Hepatocyte (in vitro differentiated cells): ENCODE measurements around the gene DBH.

Experiments
- CTCF ChIP-seq: fragments of 200-600 bp; sonication (generic); IDR thresholded peaks from 2 replicates; pipeline ENCODE4 v1.5.1; 2016; ENCODE audit warnings: antibody characterized with exemption, mild to moderate bottlenecking; ENCODE audit not compliant: poor library complexity
- EZH2 ChIP-seq: fragments of 200-600 bp; sonication (generic); IDR thresholded peaks from 2 replicates; pipeline ENCODE4 v1.6.1; 2016; ENCODE audit warnings: antibody characterized with exemption, mild to moderate bottlenecking, borderline replicate concordance
- EZH2phosphoT487 ChIP-seq: fragments of 200-600 bp; sonication (generic); IDR thresholded peaks from one replicate; pipeline ENCODE4 v1.6.1; 2018; ENCODE audit warnings: antibody characterized with exemption, mild to moderate bottlenecking, low read depth, moderate library complexity; ENCODE audit not compliant: unreplicated experiment, severe bottlenecking

DNA sequence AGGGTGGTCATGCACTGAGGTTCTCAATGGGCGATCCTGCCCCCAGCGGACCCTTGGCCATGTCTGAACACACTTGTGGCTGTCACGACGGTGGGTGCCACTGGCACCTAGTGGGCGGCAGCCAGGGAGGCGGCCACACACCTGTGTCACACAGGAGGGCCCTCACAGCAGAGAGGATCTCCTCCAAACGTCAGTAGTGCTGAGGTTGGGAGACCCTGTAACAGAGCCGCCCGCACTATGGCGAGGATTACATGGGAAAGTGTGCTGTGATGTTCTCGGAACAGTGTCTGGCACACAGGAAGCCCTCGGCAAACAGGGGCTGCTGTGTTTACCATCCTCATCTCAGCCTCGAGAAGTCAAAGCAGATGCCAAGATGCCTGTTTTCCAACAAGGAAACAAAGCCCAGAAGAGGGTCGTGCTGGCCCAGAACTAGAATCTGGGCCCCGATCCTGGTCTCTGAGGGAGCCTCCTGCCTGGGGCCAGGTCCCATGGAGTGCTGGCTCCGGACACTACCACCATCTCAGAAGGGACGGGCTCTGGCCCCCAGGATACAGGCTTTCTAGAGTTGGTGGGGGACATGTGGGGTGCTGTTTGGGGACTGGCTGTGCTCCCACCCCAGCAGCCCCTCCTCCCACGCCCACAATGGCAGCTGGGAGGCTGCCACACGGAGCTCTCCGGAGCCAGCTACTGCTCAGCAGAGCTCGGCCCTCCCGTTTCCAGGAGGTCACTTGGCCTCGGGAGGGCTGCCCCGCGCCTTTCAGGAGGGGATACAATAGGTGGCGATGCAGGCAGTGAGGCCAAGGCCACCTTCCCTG is 48.2 kb downstream of the DBH start:
- TF ChIP-seq CTCF (no peak), EZH2 (no peak), EZH2phosphoT487 (no peak)
